Measurements from ENCODE around the gene DNAAF5.
"Not testable (repeated sequence)": the region's sequence is repeated elsewhere in the genome, so short reads cannot be mapped to it uniquely, and the experiment has no call there.

The DNAAF5 gene

GRCh38 chr7:748446-748845 is 21.9 kb downstream of the DNAAF5 start:
- DNase-seq, result no peak

- no peak for DNase-seq
Observed at GRCh38 chr7:749140-749551, 22.6 kb downstream of the DNAAF5 start.

GRCh38 chr7:750111-750905 is 23.8 kb downstream of the DNAAF5 start:
- DNase-seq, result no peak

GRCh38 chr7:751826-752225 is 25.3 kb downstream of the DNAAF5 start:
- no peak for DNase-seq

- not testable (repeated sequence) for DNase-seq
Observed at GRCh38 chr7:752256-752655, 25.8 kb downstream of the DNAAF5 start.

- DNase-seq, result no peak
Observed at GRCh38 chr7:753190-753589, 26.7 kb downstream of the DNAAF5 start.

GRCh38 chr7:754531-755412 is 28.3 kb downstream of the DNAAF5 start:
- no peak for DNase-seq

GRCh38 chr7:755413-755805 is 28.9 kb downstream of the DNAAF5 start:
- DNase-seq, result no peak

- DNase-seq, result no peak
Observed at GRCh38 chr7:756231-756927, 29.9 kb downstream of the DNAAF5 start.

- DNase-seq, result no peak
Observed at GRCh38 chr7:756928-757560, 30.5 kb downstream of the DNAAF5 start.

GRCh38 chr7:757741-758163 is 31.3 kb downstream of the DNAAF5 start:
- no peak for DNase-seq

GRCh38 chr7:759569-759968 is 33.1 kb downstream of the DNAAF5 start:
- no peak for DNase-seq

GRCh38 chr7:760006-760405 is 33.5 kb downstream of the DNAAF5 start:
- DNase-seq, result no peak

- no peak for DNase-seq
Observed at GRCh38 chr7:761101-761500, 34.6 kb downstream of the DNAAF5 start.

- DNase-seq, result no peak
Observed at GRCh38 chr7:761631-762030, 35.1 kb downstream of the DNAAF5 start.

GRCh38 chr7:762885-763284 is 36.4 kb downstream of the DNAAF5 start:
- no peak for DNase-seq

- no peak for DNase-seq
Observed at GRCh38 chr7:763762-764161, 37.3 kb downstream of the DNAAF5 start.

- DNase-seq, result no peak
Observed at GRCh38 chr7:765383-765782, 38.9 kb downstream of the DNAAF5 start.

GRCh38 chr7:767580-767940 is 41.1 kb downstream of the DNAAF5 start:
- no peak for DNase-seq

GRCh38 chr7:767941-768731 is 41.6 kb downstream of the DNAAF5 start:
- DNase-seq, result no peak

GRCh38 chr7:768881-769504 is 42.5 kb downstream of the DNAAF5 start:
- no peak for DNase-seq

GRCh38 chr7:770336-770735 is 43.8 kb downstream of the DNAAF5 start:
- DNase-seq, result no peak
